Stimulated activated CD4-positive, alpha-beta T cell treated with anti-CD3 and anti-CD28 coated beads, Interleukin-12 subunit alpha, Interleukin-12 subunit beta, amount 100 ng/mL, for 48 hours (primary cell): Measurements from ENCODE around the gene SLC35E3.

Experiments used
- DNase-seq, 3 donors: peaks; one replicate each; pipeline ENCODE4 v3.0.0-alpha.2; 2020; ENCODE audit warnings: low read depth in 2 of 3, low spot score in 1 of 3

The SLC35E3 gene

DNA sequence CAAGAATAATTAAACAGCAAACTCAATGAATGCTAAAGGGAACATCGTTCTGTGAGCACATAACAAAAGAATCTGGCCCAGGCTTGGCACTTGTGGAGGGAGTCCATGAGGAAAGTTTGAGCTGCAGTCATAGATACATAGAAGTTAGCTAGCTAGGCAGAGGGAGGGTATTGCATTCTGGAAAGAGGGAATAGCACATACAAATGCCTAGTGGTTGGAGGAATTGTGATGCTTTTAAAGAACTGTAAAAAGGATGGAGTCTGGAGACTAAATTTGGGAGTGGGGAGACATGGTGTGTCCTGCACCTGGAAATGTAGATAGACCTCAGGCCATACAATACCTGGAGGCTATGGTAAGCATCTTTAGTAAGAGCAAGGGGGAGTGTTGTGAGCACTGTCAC lies 24.0 kb downstream of the SLC35E3 start:
- DNase-seq = no peak

DNA sequence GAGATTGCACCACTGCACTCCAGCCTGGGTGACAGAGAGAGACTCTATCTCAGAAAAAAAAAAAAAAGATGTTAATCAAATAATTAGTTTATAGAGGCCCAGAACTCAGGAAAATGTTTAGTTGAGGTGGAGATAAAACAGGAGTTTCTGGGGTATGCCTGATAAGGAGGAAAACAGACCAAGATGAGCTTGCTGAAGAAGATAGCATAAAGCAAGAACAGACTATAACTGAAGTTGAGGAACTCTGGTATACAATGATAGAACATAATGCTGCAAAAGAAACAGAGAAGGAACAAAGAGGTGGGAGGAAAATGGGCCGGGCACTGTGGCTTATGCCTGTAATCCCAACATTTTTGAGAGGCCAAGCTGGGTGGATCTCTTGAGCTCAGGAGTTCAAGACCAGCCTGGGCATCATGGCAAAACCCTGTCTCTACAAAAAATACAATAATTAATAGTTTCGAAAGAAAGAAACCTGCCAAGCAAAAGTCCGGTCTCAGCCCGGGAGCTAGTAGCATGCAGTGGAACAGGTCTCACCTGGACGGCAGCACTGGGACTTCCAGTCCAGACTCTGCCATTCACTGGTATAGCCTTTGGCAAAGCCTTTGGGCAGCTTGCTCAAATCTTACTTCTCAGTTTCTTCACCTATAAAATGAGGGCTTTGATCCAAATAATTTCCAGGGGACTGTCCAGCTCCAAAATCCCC lies 25.4 kb downstream of the SLC35E3 start:
- DNase-seq = no peak

DNA sequence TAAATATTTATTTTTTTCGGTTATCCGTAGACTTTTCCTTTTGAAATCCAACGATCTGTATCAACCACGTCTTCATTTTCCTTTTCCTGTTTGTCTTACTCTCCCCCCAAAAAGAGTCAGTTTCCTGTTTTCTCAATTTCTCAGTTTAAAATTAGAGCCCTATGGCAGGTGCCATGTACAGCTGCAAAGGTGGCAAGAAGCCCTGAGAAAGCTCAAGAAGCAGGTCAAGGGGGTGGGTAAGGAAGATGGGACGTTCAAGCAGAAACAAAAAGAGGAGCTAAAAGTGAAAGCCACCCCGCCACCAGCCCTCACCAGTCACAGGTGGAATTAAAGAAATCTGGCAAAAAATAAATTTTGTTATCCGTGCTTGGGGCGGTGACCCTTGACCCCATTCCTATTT lies 26.7 kb downstream of the SLC35E3 start:
- no peak for DNase-seq

DNA sequence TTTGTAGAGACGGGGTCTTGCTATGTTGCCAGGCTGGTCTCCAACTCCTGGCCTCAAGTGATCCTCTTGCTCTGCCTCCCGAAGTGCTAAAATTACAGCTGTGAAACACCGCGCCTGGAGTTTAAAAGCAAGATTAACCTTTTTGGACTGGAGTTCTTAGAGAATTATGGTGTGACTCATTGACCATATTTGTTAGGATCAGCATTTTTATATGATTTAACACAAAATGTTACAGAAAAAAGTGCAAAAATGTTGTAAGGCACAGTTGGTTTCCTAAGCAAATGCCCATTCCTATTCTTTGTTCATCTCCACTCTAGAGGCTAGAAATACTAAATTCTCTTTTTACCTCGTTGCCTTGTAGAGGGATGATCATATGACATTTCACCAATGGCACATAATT lies 27.6 kb downstream of the SLC35E3 start:
- no peak for DNase-seq

DNA sequence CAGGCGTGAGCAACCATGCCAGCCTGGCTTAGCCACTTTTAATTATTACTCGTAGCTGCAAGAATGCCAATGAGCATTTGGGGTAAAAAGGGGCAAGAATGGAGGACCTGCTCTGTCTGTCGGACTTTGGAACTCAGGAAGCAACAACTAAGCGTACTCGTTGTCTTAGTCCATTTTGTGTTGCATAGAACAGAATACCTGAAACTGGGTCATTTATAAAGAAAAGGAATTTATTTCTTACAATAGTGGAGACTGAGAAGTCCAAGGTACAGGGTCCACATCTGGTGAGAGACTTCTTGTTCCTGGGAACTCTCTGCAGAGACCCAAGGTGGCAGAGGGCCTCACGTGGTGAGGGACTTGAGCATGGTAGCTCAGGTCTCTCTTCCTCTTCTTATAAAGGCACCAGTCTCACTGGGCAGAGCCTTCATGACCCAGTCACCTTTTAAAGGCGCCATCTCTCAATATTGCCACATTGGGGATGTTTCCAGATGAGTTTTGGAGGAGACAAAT lies 29.2 kb downstream of the SLC35E3 start:
- no peak for DNase-seq

DNA sequence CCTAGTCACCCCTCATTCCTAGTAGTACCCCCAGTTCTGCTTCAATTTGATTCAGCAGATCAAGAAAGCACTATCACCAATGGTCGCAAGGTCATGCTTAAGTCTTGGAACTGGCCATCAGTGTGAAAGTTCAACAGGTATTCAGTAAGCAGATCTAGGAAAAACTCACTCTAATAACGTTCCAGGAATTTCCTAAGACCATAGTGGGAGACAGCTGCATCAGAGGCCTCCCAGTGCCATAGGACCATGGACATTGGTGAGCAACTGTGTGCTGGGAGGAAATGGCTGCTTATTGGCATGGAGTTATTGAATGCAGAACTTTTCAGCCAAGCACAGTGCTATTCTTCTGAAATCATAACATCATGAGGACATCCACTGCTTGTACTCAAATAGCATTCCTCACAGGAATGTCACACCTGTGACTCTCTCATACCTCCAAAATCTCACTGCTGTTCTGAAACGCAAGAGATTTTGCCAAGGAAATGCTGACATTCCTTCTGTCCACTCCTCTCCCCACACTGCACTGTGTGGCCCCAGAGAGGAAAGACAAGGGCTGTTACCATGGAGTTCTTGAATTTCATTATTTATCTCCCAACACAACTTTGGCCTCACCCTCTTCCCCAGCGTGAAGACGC lies 31.1 kb downstream of the SLC35E3 start:
- DNase-seq = no peak

DNA sequence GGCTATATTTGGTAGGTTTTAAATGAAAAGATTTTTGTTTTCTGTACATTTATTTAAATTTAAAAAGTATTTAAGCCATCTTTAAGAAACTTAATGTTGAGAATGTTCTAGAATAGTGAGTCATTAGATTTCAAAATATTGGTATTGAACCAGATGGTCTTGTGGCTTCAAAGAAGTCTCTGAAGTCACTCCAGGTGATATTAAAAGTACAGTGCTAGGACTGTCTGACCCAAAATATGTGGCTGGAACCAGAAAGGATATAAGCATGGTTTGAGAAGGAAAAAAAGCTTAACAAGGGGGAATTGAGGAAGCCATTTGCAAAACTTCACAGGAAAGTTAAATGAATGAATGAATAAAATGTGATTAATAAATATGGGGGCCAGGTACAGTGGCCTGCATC lies 33.3 kb downstream of the SLC35E3 start:
- no peak for DNase-seq

DNA sequence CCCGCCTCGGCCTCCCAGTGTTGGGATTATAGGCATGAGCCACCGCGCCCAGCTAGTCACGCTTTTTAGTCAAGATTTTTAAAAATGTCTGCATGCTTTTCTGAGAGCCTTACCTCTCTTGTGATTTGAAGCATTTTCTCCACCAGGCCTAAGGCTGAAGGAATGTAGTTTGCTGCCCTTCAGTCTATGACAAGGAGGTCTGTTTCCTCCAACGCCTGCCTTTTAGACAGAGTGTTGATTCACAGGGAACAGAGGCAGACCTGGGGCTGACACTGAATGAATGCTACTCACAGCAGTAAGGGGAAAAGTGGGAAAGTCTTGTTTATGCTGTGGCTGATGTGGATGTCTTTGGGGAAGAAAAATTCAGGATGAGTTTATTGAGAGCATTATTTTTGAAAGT lies 34.8 kb downstream of the SLC35E3 start:
- DNase-seq = no peak

DNA sequence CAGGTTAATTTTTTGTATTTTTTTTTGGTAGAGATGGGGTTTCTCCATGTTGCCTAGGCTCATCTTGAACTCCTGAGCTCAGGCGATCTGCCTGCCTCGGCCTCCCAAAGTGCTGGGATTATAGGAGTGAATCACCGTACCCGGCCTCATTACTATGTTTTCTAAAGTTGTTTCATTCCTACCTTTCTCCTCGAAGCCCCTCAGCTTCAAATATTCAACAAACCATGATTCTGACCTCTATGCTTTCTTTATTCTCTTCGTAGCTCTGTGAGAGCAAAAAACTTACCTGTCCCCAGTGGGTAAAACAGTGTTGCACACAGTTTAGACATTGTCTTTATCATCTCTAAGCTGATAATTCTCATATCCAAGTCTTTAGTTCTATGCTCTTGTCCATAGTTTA lies 35.8 kb downstream of the SLC35E3 start:
- DNase-seq = no peak

DNA sequence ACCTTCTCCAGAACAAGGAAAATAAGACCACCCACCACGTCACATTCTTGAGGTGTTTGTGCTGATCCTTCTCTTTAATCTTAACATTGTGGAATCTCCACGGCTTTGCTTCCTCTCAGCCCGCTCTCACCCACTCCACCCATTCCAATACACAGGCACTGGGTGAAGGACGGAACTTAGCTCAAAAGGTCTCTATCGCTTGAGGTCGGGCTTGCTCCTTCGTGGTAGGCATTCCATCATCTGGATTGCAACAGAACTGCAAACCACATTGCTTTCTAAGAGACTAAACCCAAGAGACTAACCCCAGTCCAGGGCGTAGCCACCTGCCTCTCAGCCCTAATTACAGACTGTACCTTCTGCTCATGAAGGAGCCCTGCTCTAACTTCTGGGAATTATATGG lies 38.0 kb downstream of the SLC35E3 start:
- no peak for DNase-seq

DNA sequence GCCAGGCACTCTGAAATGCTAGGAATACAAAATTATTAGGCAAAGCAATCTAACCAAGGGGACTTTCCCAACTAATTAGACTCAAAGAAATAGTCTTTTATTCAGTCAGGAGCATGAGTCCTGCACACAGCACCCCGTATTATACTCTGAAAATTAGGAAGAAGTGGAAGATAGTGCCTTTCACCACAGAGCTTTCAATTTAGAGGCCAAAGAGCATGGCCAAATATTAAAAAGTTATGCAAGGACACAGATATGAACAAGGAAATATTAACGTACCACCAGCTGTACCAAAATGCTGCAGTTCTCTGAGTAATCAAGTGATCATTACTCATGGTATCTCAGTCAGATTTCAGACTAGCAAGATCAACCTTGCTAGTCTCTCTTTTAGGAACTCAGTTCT lies 39.4 kb downstream of the SLC35E3 start:
- DNase-seq = no peak

DNA sequence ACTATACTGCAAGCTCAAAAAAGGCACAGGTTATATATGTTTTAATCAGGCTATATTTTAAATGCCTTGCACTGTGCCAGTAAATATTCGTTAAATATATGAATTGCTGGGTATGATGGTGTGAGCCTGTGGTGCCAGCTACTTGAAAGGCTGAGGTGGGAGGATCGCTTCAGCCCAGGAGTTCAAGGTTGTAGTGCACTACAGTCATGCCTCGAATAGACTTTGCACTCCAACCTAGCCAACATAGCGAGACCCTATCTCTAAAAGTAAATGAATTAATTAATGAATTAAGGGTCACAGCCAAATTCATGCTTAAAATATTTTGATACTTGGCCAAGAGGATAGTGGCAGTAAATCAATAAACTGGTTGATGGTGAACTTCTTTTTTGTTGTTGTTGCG lies 39.8 kb downstream of the SLC35E3 start:
- DNase-seq = no peak

DNA sequence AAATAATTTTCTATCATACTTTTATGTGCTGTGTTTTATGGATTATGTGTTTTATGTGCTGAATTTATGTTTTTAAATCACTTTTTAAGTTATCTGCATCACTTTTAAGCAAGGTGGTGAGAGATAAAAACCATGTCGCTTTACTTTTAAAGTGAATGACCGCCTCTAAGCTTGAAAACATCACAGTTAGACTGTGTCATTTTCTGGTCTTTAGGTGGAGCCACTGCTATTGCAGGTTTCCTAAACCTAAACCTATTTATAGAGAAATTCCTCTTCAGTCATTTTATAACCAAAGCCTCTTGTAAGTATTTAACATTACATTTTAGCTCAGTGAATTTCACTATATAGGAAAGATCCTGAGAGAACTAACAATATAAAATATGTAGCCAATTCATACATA lies 41.0 kb downstream of the SLC35E3 start:
- DNase-seq = no peak

DNA sequence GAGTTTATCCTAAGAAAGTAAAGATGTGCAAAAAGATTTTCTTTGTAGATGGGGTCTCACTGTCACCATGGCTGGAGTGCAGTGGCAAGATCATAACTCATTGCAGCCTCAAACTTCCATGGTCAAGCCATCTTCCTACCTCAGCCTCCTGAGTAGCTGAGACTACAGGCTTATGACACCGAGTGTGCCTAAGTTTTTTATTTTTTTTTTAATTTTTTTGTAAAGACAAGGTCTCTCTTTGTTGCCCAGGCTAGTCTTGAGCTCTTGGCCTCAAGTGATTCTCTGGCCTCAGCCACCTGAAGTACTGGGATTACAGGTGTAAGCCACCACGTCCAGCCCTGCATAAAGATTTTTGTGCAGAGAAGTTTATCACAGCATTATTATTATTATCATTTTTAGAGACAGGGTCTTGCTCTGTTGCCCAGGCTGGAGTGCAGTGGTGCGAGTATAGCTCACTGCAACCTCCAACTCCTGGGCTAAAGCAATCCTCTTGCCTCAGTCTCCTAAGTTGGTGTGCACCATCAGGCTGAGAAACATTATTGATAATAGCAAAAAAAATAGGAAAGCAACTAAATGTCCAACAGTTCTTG lies 42.7 kb downstream of the SLC35E3 start:
- no peak for DNase-seq

DNA sequence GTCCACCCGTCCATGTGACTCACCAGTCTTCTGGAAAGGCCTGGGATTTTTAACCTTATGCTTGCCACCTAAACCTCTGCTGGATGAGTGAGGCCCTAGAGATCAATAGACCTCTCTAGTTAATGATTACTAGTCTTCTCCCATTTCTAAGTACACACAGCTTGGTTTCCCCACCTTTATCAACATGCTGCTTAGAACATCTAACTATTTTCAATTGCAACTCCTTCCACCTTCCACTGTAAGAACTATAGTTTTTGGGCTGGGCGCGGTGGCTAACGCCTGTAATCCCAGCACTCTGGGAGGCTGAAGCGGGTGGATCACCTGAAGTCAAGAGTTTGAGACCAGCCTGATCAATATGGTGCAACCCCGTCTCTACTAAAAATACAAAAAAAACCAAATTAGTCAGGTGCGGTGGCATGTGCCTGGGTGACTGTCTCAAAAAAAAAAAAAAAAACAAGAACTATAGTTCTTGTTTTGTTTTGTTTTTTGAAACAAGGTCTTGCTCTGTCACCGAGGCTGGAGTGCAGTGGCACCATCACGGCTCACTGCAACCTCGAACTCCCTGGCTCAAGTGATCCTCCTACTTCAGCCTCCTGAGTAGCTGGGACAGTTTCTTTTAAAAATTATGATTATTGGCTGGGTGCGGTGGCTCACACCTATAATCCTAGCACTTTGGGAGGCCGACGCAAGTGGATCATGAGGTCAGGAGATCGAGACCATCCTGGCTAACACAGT lies 43.3 kb downstream of the SLC35E3 start:
- DNase-seq = no peak

DNA sequence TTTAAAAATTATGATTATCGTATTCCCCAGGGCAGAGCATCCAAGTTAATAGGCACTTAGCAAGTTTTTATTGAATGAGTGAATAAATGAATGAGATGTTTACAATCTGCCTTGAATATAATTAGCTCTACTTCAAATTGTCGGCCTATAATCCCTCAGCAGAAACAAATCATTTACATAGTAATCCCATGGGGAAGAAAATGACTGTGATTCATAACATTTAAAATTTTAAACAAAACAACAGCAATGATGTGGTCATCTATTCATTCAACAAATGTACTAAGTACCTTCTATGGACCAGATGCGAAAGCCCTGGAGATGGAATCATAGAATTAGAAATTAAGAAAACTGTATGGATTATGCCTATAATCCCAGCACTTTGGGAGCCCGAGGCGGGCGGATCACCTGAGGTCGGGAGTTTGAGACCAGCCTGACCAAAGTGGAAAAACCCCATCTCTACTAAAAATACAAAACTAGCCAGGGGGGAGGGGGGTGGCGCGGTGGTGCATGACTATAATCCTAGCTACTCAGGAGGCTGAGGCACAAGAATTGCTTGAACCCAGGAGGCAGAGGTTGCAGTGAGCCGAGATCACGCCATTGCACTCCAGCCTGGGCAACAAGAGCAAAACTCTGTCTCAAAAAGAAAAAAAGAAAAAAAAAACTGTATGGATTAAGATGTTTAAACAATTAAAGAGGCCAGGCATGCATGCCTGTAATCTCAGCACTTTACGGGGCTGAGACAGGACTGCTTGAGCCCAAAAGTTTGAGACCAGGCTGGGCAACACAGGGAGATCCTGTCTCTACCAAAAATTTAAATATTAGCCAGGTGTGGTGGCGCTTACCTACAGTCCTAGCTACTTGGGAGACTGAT lies 44.3 kb downstream of the SLC35E3 start:
- no peak for DNase-seq

DNA sequence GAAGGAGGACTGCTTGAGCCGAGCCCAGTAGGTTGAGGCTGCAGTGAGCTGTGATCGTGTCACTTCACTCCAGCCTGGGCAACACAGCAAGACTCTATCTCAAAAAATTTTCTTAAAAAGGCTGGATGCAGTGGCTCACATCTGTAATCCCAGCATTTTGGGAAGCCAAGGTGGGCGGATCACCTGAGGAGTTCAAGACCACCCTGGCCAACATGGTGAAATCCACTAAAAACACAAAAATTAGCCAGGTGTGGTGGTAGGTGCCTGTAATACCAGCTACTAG lies 44.9 kb downstream of the SLC35E3 start:
- DNase-seq = no peak

DNA sequence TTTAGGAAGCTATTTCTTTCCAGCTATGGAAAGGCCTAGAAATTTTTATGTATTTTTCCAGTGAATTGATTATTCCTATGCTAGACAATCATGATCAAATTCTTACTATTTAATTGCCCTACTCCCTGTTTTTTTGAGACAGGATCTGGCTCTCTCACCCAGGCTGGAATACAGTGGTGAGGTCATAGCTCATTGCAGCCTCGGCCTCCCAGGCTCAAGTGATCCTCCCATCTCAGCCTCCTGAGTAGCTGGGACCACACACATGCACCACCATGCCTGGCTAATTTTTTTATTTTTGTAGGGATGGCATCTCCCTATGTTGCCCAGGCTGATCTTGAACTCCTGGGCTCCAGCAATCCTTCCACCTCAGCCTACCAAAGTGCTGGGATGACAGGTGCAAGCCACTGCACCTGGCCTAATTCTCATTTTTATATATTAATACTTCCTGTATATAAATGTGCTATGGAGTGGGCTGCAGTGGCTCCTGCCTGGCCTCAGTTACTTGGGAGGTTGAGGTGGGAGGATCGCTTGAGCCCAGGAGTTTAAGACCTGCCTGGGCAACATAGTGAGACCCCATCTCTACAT lies 46.0 kb downstream of the SLC35E3 start:
- DNase-seq = no peak

DNA sequence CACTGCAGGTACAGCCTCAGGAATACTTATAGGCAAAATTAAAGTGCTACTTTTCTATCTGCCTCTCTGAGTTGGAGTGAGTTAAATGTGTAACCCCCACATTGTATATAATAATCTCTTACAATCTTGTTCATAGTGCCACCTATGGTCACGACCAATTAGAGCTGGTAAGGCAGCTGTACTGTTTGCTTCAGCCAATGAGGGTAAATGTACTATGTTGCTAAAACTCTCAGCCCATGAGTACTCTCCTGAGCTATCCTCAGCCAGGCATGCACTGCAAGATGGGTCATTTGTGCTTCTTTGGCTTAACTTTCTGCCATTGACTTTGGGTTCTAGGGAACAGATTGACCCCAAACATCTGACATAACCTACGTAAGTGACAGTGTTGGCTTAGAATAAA lies 47.0 kb downstream of the SLC35E3 start:
- DNase-seq = peak in 1 of 3 donors; percentile 17

DNA sequence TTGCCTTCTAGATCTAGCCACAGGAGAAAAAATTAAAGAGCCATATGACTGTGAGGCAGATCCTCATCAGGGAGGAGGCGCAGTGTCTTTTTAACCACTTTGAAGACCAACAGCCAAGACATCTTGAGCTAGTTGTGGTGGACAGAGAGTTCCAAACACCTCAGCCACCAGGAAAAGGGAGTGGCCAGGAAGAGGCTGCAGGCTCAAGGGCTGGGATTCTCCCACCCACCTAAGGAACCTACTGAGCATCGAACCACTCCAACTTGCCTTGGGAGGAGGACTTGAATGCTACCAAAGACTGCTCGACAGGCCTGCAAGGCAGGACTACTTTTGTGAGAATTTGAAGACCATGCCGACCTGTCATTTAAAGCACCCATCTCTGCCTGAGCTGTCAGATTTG lies 47.5 kb downstream of the SLC35E3 start:
- no peak for DNase-seq
